ENCODE measurements around the gene FKBP5. TPM values are rescaled to one million over a fixed set of nuclear protein-coding genes. Genes with fewer than 3 reads are reported as not detected.

Gene FKBP5
- total and polyA plus RNA-seq, 10 of the 15 experiments (the other 5 are each of a cell fraction or from before 2014, with no cell fraction given): 29.0 to 123 (median 62.3) TPM

GRCh38 chr6:35581633-35582032 is 107.1 kb downstream of the FKBP5 start (continued):
- TF ChIP-seq ZNF687 (IDR thresholded peaks at IDR 0.05) (no peak), KAT2A (conservative IDR thresholded peaks at IDR 0.05; ENCODE audit: control insufficient read depth, low read depth, low read length) (no peak), KLF5 (IDR thresholded peaks at IDR 0.05; ENCODE audit: partially characterized antibody) (no peak)

GRCh38 chr6:35580836-35581235 is 107.9 kb downstream of the FKBP5 start:
- SMC1A ChIA-PET (ENCODE audit: uncharacterized antibody, unreplicated experiment): interaction anchor here (9.9 kb wide), 1 partner anchor 157 kb away, joined by 149 read pairs; the partner anchor contains the start of gene ARMC12
- CTCF ChIA-PET: interaction anchor here (1.8 to 13.4 kb wide), 2 partner anchors 59 to 156 kb away, joined by 6 to 374 read pairs; partner anchors contain the start of gene ARMC12
- intact Hi-C loops (cut with micrococcal nuclease; ENCODE audit: unreplicated experiment): loop anchor here (5.0 kb wide), 1 partner anchor 59 kb away; no protein-coding TSS in a partner anchor
- Histone ChIP-seq H3K27me3 (replicated peaks in 1 of 2; ENCODE audit: control insufficient read depth in 2 of 2, insufficient read depth in 2 of 2, low read length in 1 of 2) (no peaks in the 10 kb centered on the region), H3K4me1 (ENCODE audit: control insufficient read depth, insufficient read depth, low read length) (no peaks in the 10 kb centered on the region), H3K27ac (ENCODE audit: control insufficient read depth, insufficient read depth) (no peak overlapping the region), H3K9ac (ENCODE audit: control insufficient read depth, insufficient read depth, low read length) (no peak overlapping the region), H3K4me3 (no peak overlapping the region), H4K20me1 (ENCODE audit: control insufficient read depth, insufficient read depth) (no peaks in the 10 kb centered on the region), H3K9me3 (replicated peaks; ENCODE audit: control insufficient read depth, insufficient read depth, low read length) (no peaks in the 10 kb centered on the region), H3K79me2 (ENCODE audit: control insufficient read depth, insufficient read depth, low read length) (no peaks in the 10 kb centered on the region), H2AFZ (ENCODE audit: control insufficient read depth, low read depth, low read length) (no peak overlapping the region), H3K4me2 (ENCODE audit: control insufficient read depth, insufficient read depth) (no peak overlapping the region), H3K36me3 (ENCODE audit: control insufficient read depth in 2 of 2, insufficient read depth in 2 of 2, low read length in 1 of 2) (peaks cover 8 to 13% of the 10 kb centered on the region in 2 experiments)
- ATAC-seq (no peak), DNase-seq (ENCODE audit: low read depth, low spot score) (no peak), FAIRE-seq (no peak)
- POLR2A ChIA-PET: no interaction called here
- in situ Hi-C loops (cut with MboI): loop anchor here (5.0 kb wide), 1 partner anchor 156 kb away; the partner anchor contains the start of gene ARMC12
- BruUV-seq (replicated peaks): no TSS peak
- TF ChIP-seq USF2 (IDR thresholded peaks at IDR 0.05; ENCODE audit: borderline replicate concordance, low read depth, low read length): no peak
- RAD21 ChIA-PET (ENCODE audit: unreplicated experiment): interaction anchor here (0.9 to 5.4 kb wide), 2 partner anchors 154 to 157 kb away, joined by 3 to 91 read pairs; partner anchors contain the start of gene ARMC12

Measured in GM12878 (cell line).